Measurements from ENCODE around the gene CPS1. TPM values are rescaled to one million over a fixed set of nuclear protein-coding genes. Genes with fewer than 3 reads are reported as not detected.

The CPS1 gene
- total and polyA plus RNA-seq, 2 of the 8 experiments (the other 6 are each of a cell fraction or from before 2014, with no cell fraction given) = 7.9 to 15.7 TPM

DNA sequence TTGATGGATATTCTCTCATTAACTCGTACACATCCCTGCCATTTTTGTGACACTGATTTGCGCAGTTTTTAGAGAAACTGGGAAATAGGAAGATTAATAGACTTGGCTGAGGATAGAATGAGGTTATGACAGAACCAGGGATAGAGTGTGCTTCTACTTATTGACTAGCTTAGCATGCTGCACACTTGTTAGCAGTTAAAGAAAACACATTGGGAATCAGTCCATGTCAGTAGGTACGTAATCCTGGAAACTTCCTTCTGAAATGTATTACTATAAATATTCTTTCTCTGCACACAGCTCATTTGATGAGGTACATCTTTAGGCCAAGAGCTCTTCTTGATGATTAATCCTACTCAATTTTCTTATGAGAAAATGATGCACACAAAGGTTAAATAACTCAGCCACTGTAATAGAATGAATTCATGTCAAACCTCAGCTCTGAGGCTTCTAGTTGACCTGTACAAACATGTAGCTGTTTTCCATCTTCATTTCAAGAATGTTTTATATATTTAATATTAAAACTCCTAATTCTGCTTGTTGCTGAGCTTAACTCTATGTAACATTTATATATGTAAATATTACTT is 12.3 kb upstream of the CPS1 start (continued):
- TF ChIP-seq SP1 (IDR thresholded peaks at IDR 0.05; ENCODE audit: low read depth, low read length) (no peak), HDAC6 (IDR thresholded peaks at IDR 0.05; ENCODE audit: low read depth, low read length) (no peak)
